Breast epithelium (tissue), 3 donors: ENCODE results near the gene SP6.

ENCODE experiments used
- POLR2AphosphoS5 ChIP-seq, 3 donors: sonication (generic); formaldehyde crosslinking; IDR thresholded peaks; one replicate each; pipeline ENCODE4 v1.6.1; 2017; ENCODE audit warnings: antibody characterized with exemption in 3 of 3
- TF ChIP-seq, protein P1 (sequence below), 3 donors: fragments of 450-650 bp; IDR thresholded peaks; one replicate each; pipeline ENCODE4 v1.5.1; 2016 to 2017; ENCODE audit warnings: antibody characterized with exemption in 3 of 3, mild to moderate bottlenecking in 3 of 3, moderate library complexity in 3 of 3

DNA sequence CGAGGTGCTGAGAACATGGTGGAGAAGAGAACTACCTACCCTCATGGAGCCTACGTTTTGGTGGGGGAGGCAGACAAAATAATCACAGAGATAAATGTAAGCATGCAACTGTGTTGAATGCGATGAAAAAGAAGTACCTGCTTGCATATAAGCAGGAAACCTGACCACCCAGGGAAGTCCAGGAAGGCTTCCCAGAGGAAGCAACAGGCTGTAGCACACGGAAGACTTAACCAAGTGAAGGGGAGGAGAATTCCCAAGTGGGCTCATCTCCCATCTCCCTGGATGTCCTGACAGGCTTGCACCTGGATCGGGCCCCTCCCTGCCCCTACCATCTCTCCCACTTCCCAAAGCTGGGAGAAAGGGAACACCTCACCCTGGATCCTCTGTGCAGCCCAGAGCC is 11.9 kb downstream of the SP6 start:
- TF ChIP-seq, protein P1, sequence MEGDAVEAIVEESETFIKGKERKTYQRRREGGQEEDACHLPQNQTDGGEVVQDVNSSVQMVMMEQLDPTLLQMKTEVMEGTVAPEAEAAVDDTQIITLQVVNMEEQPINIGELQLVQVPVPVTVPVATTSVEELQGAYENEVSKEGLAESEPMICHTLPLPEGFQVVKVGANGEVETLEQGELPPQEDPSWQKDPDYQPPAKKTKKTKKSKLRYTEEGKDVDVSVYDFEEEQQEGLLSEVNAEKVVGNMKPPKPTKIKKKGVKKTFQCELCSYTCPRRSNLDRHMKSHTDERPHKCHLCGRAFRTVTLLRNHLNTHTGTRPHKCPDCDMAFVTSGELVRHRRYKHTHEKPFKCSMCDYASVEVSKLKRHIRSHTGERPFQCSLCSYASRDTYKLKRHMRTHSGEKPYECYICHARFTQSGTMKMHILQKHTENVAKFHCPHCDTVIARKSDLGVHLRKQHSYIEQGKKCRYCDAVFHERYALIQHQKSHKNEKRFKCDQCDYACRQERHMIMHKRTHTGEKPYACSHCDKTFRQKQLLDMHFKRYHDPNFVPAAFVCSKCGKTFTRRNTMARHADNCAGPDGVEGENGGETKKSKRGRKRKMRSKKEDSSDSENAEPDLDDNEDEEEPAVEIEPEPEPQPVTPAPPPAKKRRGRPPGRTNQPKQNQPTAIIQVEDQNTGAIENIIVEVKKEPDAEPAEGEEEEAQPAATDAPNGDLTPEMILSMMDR (IDR thresholded peaks at IDR 0.05) = no peak
- no peak for TF ChIP-seq POLR2AphosphoS5 (IDR thresholded peaks at IDR 0.05)
